OCI-LY7 (cell line): ENCODE results near the gene RAB3IP. TPM values are rescaled to one million over a fixed set of nuclear protein-coding genes. Genes with fewer than 3 reads are reported as not detected.

Source experiments
- BruUV-seq: library from RNA; stranded (reverse); fragments of 400-500 nt; replicated peaks from 2 replicates; lab custom pipeline; 2021; lab: Mats Ljungman, UMichigan
- CTCF ChIA-PET: fragments of 300-600 bp; sonication (Branson Sonifier 250); formaldehyde crosslinking; loops from one replicate; lab custom pipeline; 2022; ENCODE audit warnings: antibody characterized with exemption; ENCODE audit not compliant: unreplicated experiment; lab: Charles Lee
- POLR2A ChIA-PET: fragments of 300-600 bp; sonication (Branson Sonifier 250); formaldehyde crosslinking; loops from one replicate; lab custom pipeline; 2022; ENCODE audit warnings: antibody characterized with exemption; lab: Charles Lee
- DNase-seq: peaks from one replicate; pipeline ENCODE4 v3.0.0-alpha.2; 2015; ENCODE audit warnings: low spot score
- H2AFZ ChIP-seq: fragments of 200-600 bp; sonication (generic), shearing (Covaris generic); 2 replicates; pipeline ENCODE4 v1.6.1; 2014; ENCODE audit warnings: mild to moderate bottlenecking, antibody characterized with exemption, low read length, moderate library complexity
- H3K27ac ChIP-seq: fragments of 200-600 bp; sonication (generic); 2 replicates; pipeline ENCODE4 v1.5.1; 2014; ENCODE audit warnings: mixed run types, low read depth, mild to moderate bottlenecking, moderate library complexity, low read length, inconsistent platforms; ENCODE audit not compliant: poor library complexity, severe bottlenecking
- H3K36me3 ChIP-seq: fragments of 200-600 bp; sonication (generic); 2 replicates; pipeline ENCODE4 v1.6.1; 2014; ENCODE audit warnings: mild to moderate bottlenecking, antibody characterized with exemption, low read length, moderate library complexity, mixed read lengths; ENCODE audit not compliant: insufficient read depth
- H3K4me1 ChIP-seq: fragments of 200-600 bp; sonication (generic); 2 replicates; pipeline ENCODE4 v1.5.1; 2014; ENCODE audit warnings: mild to moderate bottlenecking, low read length; ENCODE audit not compliant: insufficient read depth, poor library complexity, severe bottlenecking
- H3K4me2 ChIP-seq: fragments of 200-600 bp; sonication (generic); 2 replicates; pipeline ENCODE4 v1.6.1; 2014; ENCODE audit warnings: mild to moderate bottlenecking, low read length
- H3K4me3 ChIP-seq: fragments of 200-600 bp; sonication (generic); 2 replicates; pipeline ENCODE4 v1.5.1; 2014; ENCODE audit warnings: mild to moderate bottlenecking, low read depth, low read length; ENCODE audit not compliant: poor library complexity, severe bottlenecking
- H3K79me2 ChIP-seq: fragments of 200-600 bp; sonication (generic); 2 replicates; pipeline ENCODE4 v1.6.1; 2016; ENCODE audit warnings: low read depth, mild to moderate bottlenecking, low read length, moderate library complexity, mixed read lengths; ENCODE audit not compliant: insufficient read depth
- H3K9me2 ChIP-seq: fragments of 200-600 bp; sonication (generic); 2 replicates; pipeline ENCODE4 v1.6.1; 2016; ENCODE audit warnings: mild to moderate bottlenecking, low read length, mixed read lengths; ENCODE audit not compliant: insufficient read depth
- H3K9me3 ChIP-seq: fragments of 200-600 bp; sonication (generic); 2 replicates; pipeline ENCODE4 v1.6.1; 2014; ENCODE audit warnings: mild to moderate bottlenecking, mixed run types, low read length, mixed read lengths
- H4K20me1 ChIP-seq: fragments of 200-600 bp; sonication (generic); 2 replicates; pipeline ENCODE4 v1.6.1; 2014; ENCODE audit warnings: mild to moderate bottlenecking, antibody characterized with exemption, low read length, moderate library complexity, mixed read lengths; ENCODE audit not compliant: insufficient read depth
- CTCF ChIP-seq: fragments of 200-600 bp; sonication (generic); conservative IDR thresholded peaks from 2 replicates; pipeline ENCODE4 v1.5.1; 2014; ENCODE audit warnings: mild to moderate bottlenecking, antibody characterized with exemption, low read length, moderate library complexity, mixed read lengths
- EZH2phosphoT487 ChIP-seq: fragments of 200-600 bp; sonication (generic); IDR thresholded peaks from 2 replicates; pipeline ENCODE4 v1.6.1; 2018; ENCODE audit warnings: low read depth, borderline replicate concordance, mild to moderate bottlenecking, mixed run types, antibody characterized with exemption, low read length, moderate library complexity, mixed read lengths
- intact Hi-C: fragments of 100-400 bp; cut with micrococcal nuclease; formaldehyde crosslinking; loops from one replicate; pipeline ENCODE4 v1.10.0; 2022; ENCODE audit not compliant: unreplicated experiment
- total RNA-seq, 2 experiments: library from RNA; depleted of rRNA in 1 of 2; stranded (reverse); fragments of >200 nt in 1 of 2; shearing (Covaris generic) in 1 of 2; gene quantifications; 2 replicates each; pipeline ENCODE4 v1.2.3, GENCODE V29; 2014 to 2022

Gene RAB3IP
- total RNA-seq, 2 experiments from 2014 or later = 49.0 to 60.6 TPM

DNA sequence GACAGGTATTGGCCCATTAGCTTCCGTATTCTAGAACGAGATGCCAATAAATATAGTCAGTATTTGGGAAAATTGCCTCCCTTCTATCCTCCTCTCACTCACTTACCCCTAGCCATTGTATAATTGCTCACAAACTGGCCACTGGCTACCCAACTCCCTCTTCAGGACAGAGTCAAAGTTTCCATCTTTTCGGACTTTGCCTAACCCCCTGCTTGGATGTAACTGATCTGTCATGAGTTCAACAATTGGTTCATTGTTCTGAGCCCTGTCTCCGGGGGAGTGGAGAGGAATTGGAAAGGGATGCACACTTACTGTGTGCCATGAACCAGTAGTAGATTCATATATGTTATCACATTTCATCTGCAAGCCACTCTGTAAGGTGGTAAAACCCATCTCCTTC lies 98.5 kb downstream of the RAB3IP start:
- ChIA-PET POLR2A (no interaction called here), CTCF (no interaction called here)
- no peaks in the 10 kb centered on the region for H3K79me2 ChIP-seq
- DNase-seq = no peak
- H4K20me1 ChIP-seq = no peaks in the 10 kb centered on the region
- H3K36me3 ChIP-seq = no peaks in the 10 kb centered on the region
- H3K4me2 ChIP-seq = no peak overlapping the region
- intact Hi-C loops = no loop called here
- no peak for TF ChIP-seq CTCF
- no peak for TF ChIP-seq EZH2phosphoT487
- H2AFZ ChIP-seq = no peak overlapping the region
- no peak overlapping the region for H3K4me3 ChIP-seq
- H3K4me1 ChIP-seq = peaks cover 5% of the 10 kb centered on the region
- no peaks in the 10 kb centered on the region for H3K9me3 ChIP-seq
- BruUV-seq = no TSS peak
- no peak overlapping the region for H3K27ac ChIP-seq
- H3K9me2 ChIP-seq = no peaks in the 10 kb centered on the region

GRCh38 chr12:69837657-69838415 lies 99.2 kb downstream of the RAB3IP start:
- Histone ChIP-seq H3K4me3 (no peak overlapping the region), H3K36me3 (no peaks in the 10 kb centered on the region), H4K20me1 (no peaks in the 10 kb centered on the region), H3K27ac (no peak overlapping the region), H3K4me2 (no peak overlapping the region), H3K79me2 (no peaks in the 10 kb centered on the region), H3K9me3 (no peaks in the 10 kb centered on the region), H3K9me2 (no peaks in the 10 kb centered on the region), H2AFZ (no peak overlapping the region), H3K4me1 (peaks cover 5% of the 10 kb centered on the region)
- TF ChIP-seq EZH2phosphoT487 = no peak
- TF ChIP-seq CTCF = no peak
- BruUV-seq = no TSS peak
- CTCF ChIA-PET = no interaction called here
- intact Hi-C loops = no loop called here
- DNase-seq = no peak
- POLR2A ChIA-PET = no interaction called here

- ChIA-PET CTCF (no interaction called here), POLR2A (no interaction called here)
- H3K27ac ChIP-seq = no peak overlapping the region
- H3K36me3 ChIP-seq = no peaks in the 10 kb centered on the region
- intact Hi-C loops = no loop called here
- no peaks in the 10 kb centered on the region for H3K79me2 ChIP-seq
- H3K4me2 ChIP-seq = no peak overlapping the region
- DNase-seq = peak; percentile 17
- H3K9me3 ChIP-seq = no peaks in the 10 kb centered on the region
- H3K9me2 ChIP-seq = no peaks in the 10 kb centered on the region
- H4K20me1 ChIP-seq = no peaks in the 10 kb centered on the region
- BruUV-seq = no TSS peak
- no peak overlapping the region for H2AFZ ChIP-seq
- H3K4me1 ChIP-seq = peaks cover 5% of the 10 kb centered on the region
- H3K4me3 ChIP-seq = no peak overlapping the region
- no peak for TF ChIP-seq EZH2phosphoT487
- TF ChIP-seq CTCF = no peak
These were observed 102.1 kb downstream of the RAB3IP start for GRCh38 chr12:69840727-69841126.
